GM12872 (cell line): ENCODE measurements around the gene LITAFD.

ENCODE experiments used
- CTCF ChIP-seq: IDR thresholded peaks from 3 replicates; pipeline ENCODE4 v1.5.1; 2011; ENCODE audit warnings: low read depth, mild to moderate bottlenecking, low read length, moderate library complexity; ENCODE audit not compliant: insufficient read depth

LITAFD gene

GRCh38 chr16:8854298-8854948, 27.7 kb upstream of the LITAFD start:
- no peak for TF ChIP-seq CTCF

- peak; percentile 24; the same call in 1 of the 3 replicates for TF ChIP-seq CTCF
These were observed 26.9 kb upstream of the LITAFD start for GRCh38 chr16:8855051-8855786.

- no peak for TF ChIP-seq CTCF
These were observed 26.2 kb upstream of the LITAFD start for GRCh38 chr16:8855972-8856371.

- TF ChIP-seq CTCF, result no peak
These were observed 22.9 kb upstream of the LITAFD start for GRCh38 chr16:8858994-8859912.

- TF ChIP-seq CTCF, result no peak
These were observed 22.0 kb upstream of the LITAFD start for GRCh38 chr16:8859913-8860881.

- no peak for TF ChIP-seq CTCF
These were observed 20.4 kb upstream of the LITAFD start for GRCh38 chr16:8861563-8862308.
